ENCODE data around the gene INSRR.

- TF ChIP-seq EP300 (IDR thresholded peaks at IDR 0.05): no peak
- TF ChIP-seq CTCF (IDR thresholded peaks at IDR 0.05): no peak
Measured at GRCh38 chr1:156874572-156875340, 15.8 kb upstream of the INSRR start.

All from esophagus muscularis mucosa (tissue), 3 donors.